Bone marrow (tissue), 2 donors: ENCODE results near the gene OR11A1.

Source experiments
- DNase-seq, 2 donors: peaks; one replicate each; lab custom pipeline; 2025; lab: John Stamatoyannopoulos, UW

The OR11A1 gene

GRCh38 chr6:29388533-29388932 is 68.3 kb downstream of the OR11A1 start:
- DNase-seq: no peak

GRCh38 chr6:29376003-29376402 is 80.9 kb downstream of the OR11A1 start:
- DNase-seq: no peak
